KOPT-K1 (cell line): Measurements from ENCODE around the gene SLC22A2.
"Not testable (repeated sequence)": the region's sequence is repeated elsewhere in the genome, so short reads cannot be mapped to it uniquely, and the experiment has no call there.

ENCODE experiments used
- H3K27ac ChIP-seq: fragments of 200-600 bp; sonication (generic); 2 replicates; pipeline ENCODE4 v1.5.1; 2016; ENCODE audit warnings: antibody characterized with exemption, mild to moderate bottlenecking, low read depth, low read length; ENCODE audit not compliant: poor library complexity, severe bottlenecking
- H3K36me3 ChIP-seq: fragments of 200-600 bp; sonication (generic); 2 replicates; pipeline ENCODE4 v1.5.1; 2017; ENCODE audit warnings: antibody characterized with exemption, mild to moderate bottlenecking, low read length, moderate library complexity; ENCODE audit not compliant: insufficient read depth
- H3K9me3 ChIP-seq: fragments of 200-600 bp; sonication (generic); 2 replicates; pipeline ENCODE4 v1.5.1; 2017; ENCODE audit warnings: antibody characterized with exemption, low read length, mild to moderate bottlenecking; ENCODE audit not compliant: insufficient read depth, poor library complexity, severe bottlenecking

SLC22A2 gene

DNA sequence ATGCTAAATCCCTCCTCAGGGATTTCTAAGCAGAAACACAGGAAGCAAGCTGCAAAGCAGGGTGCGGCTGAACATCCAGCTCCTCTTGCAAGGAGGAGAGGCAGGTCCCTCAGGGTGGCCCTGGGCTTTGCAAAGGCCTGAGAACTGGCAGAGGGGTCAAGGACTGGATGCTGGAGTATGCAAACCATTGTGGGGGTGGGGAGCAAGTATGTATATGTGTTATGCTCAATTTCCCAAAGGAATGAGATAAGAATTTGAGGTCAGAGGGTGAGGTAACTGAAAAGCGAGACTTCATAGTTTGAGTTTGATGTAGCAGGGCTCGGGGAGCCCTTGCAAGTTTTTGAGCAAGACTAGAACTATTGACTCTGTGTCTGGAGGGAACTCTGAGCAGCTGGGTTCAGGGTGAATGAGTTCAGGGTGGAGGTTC is 11.2 kb downstream of the SLC22A2 start:
- Histone ChIP-seq H3K27ac (no peak overlapping the region), H3K9me3 (no peaks in the 10 kb centered on the region), H3K36me3 (no peaks in the 10 kb centered on the region)

DNA sequence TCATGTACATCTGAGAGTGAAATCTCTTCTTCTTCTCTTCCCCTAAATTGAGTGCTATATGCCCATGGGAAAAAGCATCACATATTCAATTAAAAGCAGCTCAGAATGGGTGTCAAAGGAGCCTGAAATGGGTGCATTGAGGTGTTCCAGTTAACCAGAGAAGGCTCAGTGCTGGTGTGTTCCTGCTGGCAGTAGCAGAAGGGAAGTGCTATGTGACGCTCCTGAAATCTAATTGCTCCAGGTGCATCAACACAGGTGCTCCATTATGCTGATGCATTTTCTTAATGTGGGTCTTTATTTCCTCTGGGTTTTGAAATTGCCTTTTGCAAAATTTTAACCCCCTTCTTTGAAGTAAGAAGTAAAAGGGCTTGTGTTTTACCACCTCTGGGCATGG is 17.9 kb downstream of the SLC22A2 start:
- no peaks in the 10 kb centered on the region for H3K36me3 ChIP-seq
- peaks cover 8% of the 10 kb centered on the region for H3K9me3 ChIP-seq
- no peak overlapping the region for H3K27ac ChIP-seq

DNA sequence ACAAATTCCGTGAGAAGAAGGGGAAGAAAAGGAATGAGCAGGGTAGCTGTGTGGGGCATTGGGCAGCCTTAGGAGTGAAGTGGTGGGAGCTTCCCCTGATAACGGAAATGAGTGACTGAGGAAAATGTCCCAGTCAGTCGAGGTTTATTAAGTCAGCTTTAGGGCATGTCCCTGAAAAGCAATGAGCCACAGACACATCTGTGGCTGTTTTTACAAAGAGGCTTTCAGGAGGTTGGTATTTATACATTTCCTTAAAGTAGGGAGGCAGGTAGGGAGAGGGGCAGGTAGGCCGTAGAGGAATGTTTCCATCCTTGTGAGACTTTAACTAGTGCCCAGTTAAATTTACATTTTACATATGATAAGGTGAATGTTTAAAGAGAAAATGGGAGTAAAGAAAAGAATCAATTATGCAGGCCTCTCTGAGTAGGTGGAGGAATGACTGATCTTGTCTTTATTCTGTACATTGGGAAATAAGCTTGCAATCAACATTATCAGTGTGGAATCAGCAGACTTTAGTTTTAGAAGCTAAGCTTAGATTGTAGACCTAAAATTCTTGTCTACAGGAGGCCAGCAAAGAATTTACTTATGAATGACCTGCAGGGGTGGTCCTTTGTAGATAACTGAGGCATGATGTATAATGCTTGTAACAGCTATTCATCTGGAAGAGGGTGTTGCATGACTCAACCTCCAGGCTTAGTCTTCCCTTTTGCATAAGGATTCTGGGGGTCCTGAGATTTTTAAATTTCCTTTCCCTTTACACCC is 18.5 kb downstream of the SLC22A2 start:
- Histone ChIP-seq H3K9me3 (peaks cover 8% of the 10 kb centered on the region), H3K27ac (no peak overlapping the region), H3K36me3 (no peaks in the 10 kb centered on the region)

DNA sequence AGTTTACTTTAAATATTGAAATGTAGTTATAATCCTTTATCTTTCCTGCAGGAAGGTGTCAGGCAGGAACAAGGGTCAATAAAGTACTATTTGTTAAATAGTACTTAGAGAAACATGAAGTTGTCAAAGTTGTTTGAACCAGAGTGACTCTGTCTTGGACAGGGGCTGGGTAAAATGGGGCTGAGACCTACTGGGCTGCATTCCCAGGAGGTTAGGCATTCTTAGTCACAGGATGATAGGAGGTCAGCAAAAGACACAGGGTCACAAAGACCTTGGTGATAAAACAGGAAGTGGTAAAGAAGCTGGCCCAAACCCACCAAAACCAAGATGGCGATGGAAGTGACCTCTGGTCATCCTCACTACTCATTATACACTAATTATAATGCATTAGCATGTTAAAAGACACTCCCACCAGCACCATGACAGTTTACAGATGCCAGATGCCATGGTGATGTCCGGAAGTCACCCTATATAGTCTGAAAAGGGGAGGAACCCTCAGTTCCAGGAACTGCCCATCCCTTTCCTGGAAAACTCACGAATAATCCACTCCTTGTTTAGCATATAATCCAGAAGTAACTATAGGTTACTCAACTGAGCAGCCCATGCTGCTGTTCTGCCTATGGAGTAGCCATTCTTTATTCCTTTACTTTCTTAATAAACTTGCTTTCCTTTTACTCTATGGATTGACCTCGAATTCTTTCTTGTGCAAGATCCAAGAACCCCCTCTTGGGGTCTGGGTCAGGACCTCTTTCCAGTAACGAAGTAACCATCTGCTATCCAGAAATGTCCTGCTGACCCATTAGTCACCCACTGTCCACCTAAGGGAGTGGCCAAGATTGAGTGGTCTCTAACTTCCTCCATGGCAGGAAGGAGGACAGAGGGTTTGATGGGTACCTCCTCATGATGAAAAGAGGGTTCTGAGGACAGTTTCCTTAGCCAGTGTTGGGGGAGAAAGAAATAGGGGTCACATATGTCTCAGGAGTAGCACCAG is 19.6 kb downstream of the SLC22A2 start:
- H3K27ac ChIP-seq, result no peak overlapping the region
- H3K36me3 ChIP-seq, result no peaks in the 10 kb centered on the region
- peaks cover 8% of the 10 kb centered on the region for H3K9me3 ChIP-seq

DNA sequence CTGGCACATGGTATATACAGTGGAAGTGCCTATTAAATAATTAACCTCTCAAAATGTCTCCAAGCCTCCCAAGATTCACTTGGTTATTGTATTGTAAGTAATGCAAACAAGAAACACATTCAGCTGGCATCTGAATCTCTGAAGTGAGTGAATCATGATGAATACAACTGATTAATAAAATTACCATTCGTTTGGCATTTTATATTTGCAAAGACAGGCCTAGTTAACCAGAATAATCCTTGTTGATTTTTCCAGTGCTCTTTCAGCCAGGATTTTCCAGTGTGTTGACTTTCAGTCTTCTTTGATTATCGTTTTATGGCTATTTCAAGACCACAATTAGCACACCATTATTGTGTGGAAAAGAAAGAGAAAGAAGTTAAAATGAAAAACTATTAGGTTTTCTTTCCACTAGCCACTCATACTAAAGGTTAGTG is 20.3 kb downstream of the SLC22A2 start:
- H3K27ac ChIP-seq, result no peak overlapping the region
- H3K9me3 ChIP-seq, result peaks cover 8% of the 10 kb centered on the region
- no peaks in the 10 kb centered on the region for H3K36me3 ChIP-seq

DNA sequence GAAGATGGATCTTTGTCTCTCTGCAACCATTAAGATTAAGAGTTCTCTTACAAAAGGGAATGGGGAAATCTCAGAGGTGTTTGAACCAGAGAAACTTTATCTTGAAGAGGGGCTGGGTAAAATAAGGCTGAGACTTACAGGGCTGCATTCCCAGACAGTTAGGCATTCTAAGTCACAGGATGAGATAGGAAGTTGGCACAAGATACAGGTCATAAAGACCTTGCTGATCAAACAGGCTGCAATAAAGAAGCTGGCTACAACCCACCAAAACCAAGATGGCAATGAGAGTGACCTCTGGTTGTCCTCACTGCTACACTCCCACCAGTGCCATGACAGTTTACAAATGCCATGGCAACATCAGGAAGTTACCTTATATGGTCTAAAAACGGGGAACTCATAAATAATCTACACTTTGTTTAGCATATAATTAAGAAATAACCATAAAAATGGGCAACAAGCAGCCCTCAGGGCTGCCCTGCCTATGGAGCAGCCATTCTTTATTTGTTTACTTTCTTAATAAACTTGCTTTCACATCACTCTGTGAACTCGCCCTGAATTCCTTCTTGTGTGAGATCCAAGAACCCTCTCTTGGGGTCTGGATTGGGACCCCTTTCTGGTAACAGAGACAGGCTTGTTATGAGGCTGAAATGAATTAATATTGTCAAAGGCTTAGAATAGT is 20.9 kb downstream of the SLC22A2 start:
- H3K9me3 ChIP-seq, H3K27ac ChIP-seq, H3K36me3 ChIP-seq: not testable (repeated sequence)

DNA sequence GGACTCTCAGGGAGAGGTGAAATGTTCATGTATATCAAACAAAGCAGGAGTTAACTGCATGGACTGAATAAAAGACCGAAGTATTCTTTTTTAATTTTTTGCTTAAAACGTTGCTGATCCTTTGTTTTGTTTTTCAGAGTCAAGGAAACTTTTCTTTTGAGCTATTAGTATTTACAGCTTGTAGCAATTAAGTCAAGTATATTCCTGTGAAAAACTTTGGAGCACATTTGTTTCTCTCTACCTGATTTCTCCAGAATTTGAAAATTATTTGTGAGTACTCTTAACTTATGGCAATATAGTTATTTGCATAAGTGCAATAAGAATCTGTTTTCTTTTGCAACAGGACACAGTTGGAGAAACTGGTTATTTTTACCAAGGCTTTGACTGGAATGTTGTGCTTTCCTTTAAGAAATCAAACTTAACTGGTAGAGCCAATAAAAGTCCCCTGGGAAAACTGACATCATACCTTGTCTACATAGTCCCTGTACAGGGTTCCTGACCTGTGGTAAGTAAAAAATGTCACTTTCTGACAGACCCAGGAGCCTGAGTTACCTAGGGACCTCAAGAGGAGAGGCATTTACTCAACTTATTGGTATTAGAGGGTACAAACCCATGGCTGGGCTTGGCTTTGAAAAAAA is 22.3 kb downstream of the SLC22A2 start:
- not testable (repeated sequence) for H3K36me3 ChIP-seq, H3K27ac ChIP-seq

DNA sequence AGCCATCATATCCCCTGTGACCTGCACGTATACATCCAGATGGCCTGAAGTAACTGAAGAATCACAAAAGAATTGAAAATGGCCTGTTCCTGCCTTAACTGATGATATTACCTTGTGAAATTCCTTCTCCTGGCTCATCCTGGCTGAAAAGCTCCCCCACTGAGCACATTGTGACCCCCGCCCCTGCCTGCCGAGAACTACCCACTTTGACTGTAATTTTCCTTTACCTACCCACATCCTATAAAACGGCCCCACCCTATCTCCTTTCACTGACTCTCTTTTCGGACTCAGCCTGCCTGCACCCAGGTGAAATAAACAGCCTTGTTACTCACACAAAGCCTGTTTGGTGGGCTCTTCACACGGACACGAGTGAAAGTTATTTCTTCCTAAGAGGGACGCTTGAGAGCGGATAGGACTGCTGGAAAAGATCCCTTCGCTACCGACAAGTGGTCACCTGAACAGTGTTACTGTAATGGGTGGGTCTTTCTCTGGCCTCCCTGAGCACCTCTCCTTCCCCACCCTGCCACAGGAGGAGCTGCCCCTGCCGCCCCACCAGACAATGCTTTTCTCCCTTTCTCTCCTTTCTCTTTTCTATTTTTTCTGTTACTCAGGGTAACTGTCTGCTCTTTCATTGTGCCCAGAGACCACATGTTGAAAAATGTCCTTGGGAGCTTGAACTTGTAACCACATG is 24.5 kb downstream of the SLC22A2 start:
- not testable (repeated sequence) for H3K36me3 ChIP-seq, H3K27ac ChIP-seq
- peaks cover 13% of the 10 kb centered on the region for H3K9me3 ChIP-seq

More for the DNA sequence above, 22.3 kb downstream of the SLC22A2 start:
- not testable (repeated sequence) for H3K9me3 ChIP-seq

DNA sequence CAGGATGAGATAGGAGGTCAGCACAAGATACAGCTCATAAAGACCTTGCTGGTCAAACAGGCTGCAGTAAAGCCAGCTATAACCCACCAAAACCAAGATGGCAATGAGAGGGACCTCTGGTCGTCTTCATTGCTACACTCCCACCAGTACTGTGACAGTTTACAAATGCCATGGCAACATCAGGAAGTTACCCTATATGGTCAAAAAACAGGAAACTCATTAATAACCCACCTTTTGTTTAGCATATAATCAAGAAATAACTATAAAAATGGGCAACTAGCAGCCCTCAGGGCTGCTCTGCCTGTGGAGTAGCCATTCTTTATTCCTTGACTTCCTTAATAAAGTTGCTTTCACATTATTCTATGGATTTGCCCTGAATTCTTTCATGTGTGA is 30.9 kb downstream of the SLC22A2 start:
- peaks cover 5% of the 10 kb centered on the region for H3K9me3 ChIP-seq
- no peaks in the 10 kb centered on the region for H3K36me3 ChIP-seq
- no peak overlapping the region for H3K27ac ChIP-seq

DNA sequence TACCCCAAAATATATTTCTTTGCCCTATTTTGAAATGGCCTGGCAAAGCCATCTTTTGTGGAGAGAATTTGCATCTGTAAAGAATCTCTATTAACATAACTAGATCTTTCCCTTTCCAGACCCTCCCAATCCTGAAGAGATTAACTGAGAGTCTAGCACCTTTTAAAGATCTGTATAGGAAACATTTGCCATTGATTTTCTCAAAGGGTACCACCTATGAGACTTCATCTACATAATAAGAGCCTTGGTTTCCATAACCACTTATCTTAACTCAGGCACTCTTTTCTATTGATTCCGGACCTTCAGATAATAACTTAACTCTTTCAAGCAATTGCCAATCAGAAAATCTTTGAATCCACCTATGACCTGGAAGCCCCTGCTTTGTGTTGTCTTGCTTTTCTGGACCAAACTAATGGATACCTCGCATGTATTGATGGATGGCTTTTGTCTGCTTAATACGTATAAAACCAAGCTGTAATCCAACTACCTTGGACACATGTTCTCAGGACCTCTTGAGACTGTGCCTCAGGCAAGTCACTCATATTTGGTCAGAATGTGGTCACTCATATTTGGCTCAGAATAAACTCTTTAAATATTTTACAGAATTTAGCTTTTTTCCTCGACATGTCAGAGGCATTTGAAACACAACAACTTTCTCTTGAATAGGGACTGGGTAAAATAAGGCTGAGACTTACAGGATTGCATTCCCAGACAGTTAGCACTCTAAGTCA is 31.4 kb downstream of the SLC22A2 start:
- Histone ChIP-seq H3K36me3 (no peaks in the 10 kb centered on the region), H3K27ac (no peak overlapping the region), H3K9me3 (peaks cover 5% of the 10 kb centered on the region)

DNA sequence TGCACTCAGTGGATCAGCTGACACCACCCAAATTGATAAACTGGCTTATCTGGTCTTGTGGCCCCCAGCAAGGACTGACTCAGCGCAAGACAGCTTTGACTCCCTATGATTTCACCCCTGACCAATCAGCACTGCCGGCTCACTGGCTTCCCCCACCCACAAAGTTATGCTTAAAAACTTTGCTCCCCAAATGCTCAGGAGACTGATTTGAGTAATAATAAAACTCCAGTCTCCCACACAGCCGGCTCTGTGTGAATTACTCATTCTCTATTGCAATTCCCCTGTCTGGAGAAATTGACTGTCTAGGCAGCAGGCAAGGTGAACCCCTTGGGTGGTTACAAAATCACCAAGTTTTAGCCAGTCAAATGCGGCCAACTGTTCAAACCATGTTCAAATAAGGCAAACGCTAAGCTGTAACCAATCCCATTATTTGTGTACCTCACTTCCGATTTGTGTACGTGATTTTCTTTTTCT is 32.5 kb downstream of the SLC22A2 start:
- Histone ChIP-seq H3K36me3 (no peaks in the 10 kb centered on the region), H3K27ac (no peak overlapping the region), H3K9me3 (peaks cover 5% of the 10 kb centered on the region)

DNA sequence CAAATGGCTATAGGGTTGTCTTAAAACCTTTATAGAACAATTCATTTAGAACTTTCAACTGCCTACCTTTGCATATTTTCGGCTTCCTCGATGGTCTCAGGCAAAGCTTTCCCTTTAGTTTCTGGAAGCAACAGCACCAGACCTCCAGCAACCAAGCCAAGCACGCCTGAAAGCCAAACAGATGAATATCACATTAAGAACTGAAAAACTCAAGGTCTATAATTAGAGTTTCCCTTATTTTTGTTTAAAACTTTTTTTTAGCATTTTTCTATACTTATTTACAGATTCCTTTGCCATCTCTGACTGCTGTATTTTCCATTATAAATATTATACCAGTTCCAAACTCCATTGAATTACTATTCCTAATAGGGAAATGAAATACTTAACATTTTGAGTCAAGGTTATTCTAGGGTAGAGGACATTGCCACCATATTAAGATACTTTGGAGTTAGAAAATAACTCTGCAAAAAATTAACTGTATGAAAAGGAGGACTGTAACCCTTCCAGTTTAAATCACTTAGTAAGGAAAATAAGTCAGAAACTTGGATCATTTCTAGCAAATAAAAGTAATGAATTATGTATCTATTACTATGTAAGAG is 33.9 kb downstream of the SLC22A2 start:
- no peak overlapping the region for H3K27ac ChIP-seq
- no peaks in the 10 kb centered on the region for H3K36me3 ChIP-seq
- peaks cover 2% of the 10 kb centered on the region for H3K9me3 ChIP-seq

DNA sequence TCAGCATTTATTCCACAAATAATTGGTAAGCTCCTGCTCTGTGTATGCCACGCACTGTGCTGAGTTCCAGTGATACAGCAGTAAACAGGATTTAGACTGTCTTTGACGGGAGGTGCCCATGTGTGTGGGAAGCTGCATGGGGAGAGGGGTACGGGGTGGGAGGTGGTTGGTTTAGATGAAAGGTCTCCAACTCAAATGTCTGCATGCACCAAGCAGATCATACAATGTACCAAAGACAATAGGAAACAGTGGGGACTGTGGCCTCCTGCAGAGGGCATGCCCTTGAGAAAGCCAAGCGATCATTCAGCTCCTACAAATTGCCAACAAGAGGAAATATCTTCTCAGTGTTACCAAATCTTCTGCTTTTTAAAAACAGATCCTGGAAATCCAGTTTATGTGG is 36.1 kb downstream of the SLC22A2 start:
- Histone ChIP-seq H3K9me3 (no peaks in the 10 kb centered on the region), H3K27ac (no peak overlapping the region), H3K36me3 (no peaks in the 10 kb centered on the region)
